Stimulated activated CD4-positive, alpha-beta T cell treated with anti-CD3 and anti-CD28 coated beads, TNF-alpha, amount 100 ng/mL, for 1 hour (primary cell): ENCODE data around the gene DLEC1.
"Not testable (repeated sequence)": the region's sequence is repeated elsewhere in the genome, so short reads cannot be mapped to it uniquely, and the experiment has no call there.

Source experiments
- DNase-seq, 3 donors: peaks; one replicate each; pipeline ENCODE4 v3.0.0-alpha.2; 2020; ENCODE audit warnings: low read depth in 3 of 3, low spot score in 1 of 3

DLEC1 gene

DNA sequence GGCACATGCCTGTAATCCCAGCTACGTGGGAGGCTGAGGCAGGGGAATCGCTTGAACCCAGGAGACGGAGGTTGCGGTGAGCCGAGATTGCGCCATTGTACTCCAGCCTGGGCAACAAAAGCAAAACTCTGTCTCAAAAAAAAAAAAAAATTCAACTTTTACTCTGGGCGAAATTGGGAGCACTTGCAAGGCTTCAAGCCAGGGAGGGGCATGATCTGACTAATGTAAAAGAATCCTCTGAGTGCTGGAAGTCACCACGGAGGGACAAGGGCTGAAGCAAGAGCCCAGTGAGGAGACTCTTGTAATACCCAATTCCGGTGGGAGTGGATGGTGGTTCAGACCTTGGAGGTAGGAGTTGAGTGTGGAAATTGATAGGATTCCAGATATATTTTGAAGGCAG, 4.7 kb upstream of the DLEC1 start:
- DNase-seq: not testable (repeated sequence)

DNA sequence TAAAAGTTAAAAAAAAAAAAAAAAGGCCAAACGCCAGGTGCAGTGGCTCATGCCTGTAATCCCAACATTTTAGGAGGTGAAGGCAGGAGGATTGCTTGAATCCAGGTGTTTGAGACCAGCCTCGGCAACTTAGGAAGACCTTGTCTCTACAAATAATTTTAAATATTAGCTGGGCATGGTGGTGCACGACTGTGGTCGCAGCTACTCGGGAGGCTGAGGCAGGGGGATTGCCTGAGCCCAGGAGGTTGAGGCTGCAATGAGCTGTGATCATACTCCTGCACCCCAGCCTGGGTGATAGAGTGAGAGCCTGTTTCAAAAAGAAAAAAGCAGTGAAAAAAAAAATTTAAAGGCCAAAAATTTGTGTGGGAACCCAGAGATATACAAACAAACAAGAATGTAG, 2.7 kb upstream of the DLEC1 start:
- DNase-seq: no peak

DNA sequence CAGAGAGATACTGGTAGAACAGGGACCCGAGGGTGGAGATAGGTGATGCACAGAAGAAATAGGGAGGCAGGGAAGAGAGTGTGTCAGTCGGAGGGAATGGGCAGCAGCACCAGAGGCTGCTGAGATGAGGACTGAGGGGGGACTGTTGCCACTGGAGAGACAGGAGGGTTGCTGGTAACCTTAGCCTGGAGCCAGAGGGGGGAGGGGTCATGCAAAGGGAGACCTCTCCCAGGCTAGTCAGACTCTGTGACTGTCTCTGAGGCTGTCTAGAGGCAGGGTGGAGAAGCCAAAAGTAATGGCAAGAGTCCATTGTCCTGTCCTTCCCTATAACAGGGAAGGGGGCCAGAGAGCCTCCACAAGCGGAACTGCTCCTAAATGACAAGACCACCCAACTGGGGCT, 2.1 kb upstream of the DLEC1 start:
- no peak for DNase-seq

DNA sequence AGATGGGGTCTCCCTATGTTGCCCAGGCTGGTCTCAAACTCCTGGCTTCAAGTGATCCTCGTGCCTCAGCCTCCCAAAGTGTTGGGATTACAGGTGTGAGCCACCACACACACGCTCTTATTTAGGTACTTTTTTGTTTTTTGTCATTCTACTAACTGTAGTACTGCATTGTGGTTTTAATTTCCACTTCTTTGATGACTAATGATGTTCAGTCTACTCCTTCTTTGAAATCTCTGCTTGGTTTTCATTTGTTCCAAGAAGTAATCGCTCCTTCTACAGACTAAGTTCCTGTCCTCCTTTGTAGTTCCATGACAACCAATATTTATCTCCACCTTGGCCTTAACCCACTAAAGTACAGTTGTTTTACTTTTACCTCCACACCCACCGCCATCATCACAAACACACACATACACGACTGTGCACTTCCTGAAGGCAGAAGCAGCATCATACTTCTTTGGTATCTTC, 529 bp upstream of the DLEC1 start:
- DNase-seq: no peak

DNA sequence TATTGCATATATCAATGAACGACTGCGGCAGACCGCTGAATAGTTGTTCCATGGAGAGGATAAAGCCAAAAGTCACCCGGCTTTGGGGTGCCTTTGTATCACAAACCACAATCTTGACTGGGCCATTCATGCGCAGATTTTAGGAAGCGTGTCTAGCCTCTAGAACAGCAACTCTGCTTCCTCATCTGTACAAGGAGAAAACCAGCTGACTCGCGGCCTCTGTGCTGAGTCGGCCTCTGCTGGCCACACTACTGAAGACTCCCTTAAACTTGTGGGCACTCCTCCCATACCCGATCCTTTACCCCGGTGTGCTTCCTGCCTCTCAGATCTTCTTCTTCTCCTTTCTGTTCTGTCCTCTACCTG, 872 bp downstream of the DLEC1 start:
- no peak for DNase-seq

DNA sequence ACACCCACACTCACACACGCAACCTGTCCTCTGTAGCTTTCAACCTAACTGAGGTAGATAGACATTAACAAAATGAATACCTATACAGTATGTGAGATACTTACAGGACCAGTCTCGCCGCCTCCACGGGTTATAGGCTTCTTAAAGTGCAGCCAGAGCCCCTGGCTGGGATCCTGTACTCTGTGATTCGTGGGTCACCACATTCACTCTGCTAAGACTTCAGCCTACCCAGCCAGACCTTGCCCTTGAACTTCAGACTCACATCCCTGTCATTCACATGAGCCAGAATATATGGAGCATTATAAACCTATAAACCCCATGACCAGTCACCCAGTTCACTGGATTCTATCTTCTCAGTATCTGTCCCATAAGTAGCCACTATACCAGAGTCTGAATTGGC, 1.4 kb downstream of the DLEC1 start:
- DNase-seq: no peak

DNA sequence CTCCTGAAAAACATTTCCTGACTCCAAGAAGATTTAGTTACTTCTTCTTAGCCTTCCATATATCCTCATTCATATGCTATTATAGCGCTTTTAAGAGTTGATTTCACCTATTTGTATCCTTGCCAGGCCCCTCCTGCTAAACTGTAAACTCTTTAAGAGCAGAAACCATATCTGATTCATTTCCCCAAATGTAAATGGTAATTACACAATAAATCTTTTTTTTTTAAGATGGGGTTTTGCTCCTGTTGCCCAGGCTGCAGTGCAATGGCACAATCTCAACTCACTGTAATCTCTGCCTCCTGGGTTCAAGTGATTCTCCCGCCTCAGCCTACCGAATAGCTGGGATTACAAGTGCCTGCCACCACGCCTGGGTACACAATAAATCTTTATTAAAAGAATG, 4.5 kb downstream of the DLEC1 start:
- no peak for DNase-seq

DNA sequence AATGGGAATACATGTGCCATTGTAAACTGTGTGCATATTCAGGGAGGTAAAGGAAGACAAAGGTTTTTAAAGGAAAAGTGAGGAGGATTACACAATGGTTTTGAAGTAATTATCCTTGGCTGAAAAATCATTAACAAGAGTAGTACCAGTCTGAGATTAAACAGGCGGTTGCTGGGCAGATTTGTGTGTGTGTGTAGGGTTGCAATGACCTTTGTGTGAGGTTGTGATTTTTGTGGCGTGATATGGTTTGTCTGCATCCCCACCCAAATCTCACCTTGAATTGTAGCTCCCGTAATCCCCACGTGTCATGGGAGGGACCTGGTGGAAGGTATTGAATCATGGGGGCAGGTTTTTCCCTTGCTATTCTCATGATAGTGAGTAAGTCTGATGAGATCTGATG, 7.0 kb downstream of the DLEC1 start:
- DNase-seq: no peak

DNA sequence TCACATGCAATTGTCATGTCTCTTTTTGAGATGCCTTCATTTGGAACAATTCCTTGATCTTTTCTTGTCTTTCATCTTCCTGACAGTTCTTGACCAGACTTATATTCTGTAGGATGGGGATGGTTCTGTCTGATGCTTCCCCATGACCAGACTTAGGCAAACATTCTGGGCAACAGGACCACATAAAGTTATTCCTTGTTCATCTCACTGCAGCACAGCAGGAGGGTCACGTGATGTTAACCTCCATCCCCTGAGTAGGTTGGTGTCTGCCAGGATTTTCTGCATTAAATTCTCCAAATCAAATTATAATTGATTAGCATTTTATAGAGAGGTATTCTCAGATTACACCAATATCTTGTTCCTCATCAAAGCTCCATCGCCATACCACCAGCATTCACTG, 7.8 kb downstream of the DLEC1 start:
- no peak for DNase-seq

DNA sequence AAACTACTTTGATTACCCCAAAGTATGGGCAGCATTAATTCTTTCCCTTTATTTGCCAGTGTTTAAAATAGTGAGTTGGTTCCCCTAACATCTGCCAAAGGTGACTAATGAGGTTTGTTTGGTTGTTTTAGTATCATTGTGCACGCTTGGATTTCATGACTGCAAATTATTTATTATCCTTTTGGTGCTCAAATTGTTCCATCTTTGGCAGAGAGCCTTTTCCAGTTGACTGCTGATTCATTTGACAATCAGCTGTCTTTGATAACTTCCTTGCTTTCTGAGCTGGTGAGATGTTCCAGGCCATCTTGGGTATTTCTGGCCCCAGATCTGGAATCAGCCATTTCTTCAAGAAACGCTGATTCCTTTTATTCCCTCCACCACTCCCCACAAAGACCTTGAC, 8.9 kb downstream of the DLEC1 start:
- DNase-seq: no peak

DNA sequence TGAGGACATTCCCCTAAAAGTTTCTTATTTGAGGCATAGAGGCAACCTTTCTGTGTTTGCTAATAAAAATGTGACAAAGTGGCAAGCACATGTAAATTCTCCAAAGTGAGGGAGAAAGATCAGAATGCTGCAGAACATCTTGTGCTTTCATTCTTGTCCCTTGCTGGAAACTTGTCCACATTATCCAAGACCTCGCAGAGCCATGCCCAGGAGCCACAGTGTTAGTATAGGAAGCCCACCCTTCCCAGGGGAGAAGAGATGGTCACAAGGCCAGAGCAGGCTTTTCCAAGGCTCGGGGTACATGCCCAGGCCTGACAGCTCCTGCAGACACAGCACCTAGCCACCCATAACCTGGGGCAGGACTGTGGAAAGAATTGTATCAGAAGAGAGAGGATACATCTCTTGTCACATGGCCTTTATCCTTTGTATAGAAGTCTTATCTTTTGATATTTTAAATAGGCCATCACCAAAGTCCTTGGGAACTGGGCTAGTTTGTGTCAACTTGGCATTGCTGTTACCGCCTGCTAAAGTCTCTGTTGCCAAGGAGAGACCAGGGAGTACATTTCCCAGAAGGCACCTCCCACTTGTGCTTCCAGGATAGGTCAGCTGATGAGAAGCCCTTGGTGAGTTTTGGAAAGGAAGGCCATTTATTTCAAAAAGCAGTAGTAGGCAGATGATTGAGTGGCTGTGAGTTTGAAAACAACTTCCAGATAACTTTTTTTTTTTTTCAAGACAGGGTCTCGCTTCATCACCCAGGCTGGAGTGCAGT, 10.5 kb downstream of the DLEC1 start:
- DNase-seq: no peak

DNA sequence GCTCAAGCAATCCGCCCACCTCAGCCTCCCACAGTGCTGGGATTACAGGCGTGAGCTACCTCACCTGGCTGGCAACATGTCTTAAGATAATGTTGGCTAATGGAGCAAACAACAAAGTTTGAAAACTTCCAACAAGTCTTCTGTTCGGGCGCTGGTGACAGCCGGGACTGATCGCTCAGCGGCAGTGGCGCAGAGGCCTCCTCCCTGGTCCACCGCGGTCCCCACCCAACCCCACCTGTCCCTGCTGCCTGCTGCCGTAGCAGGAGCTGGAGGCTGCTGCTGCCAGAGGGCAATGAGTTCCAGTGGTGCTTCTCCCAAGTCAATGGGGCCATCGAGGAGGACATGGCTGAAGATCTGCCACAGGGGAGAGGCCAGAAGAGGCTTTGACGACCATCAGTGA, 12.1 kb downstream of the DLEC1 start:
- DNase-seq: no peak

DNA sequence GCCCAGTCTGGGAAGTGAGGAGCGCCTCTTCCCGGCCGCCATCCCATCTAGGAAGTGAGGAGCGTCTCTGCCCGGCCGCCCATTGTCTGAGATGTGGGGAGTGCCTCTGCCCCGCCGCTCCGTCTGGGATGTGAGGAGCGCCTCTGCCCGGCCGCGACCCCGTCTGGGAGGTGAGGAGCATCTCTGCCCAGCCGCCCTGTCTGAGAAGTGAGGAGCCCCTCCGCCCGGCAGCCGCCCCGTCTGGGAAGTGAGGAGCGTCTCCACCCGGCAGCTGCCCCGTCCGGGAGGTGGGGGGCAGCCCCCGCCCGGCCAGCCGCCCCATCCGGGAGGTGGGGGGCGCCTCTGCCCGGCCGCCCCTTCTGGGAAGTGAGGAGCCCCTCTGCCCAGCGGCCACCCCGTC, 14.3 kb downstream of the DLEC1 start:
- DNase-seq: not testable (repeated sequence)

DNA sequence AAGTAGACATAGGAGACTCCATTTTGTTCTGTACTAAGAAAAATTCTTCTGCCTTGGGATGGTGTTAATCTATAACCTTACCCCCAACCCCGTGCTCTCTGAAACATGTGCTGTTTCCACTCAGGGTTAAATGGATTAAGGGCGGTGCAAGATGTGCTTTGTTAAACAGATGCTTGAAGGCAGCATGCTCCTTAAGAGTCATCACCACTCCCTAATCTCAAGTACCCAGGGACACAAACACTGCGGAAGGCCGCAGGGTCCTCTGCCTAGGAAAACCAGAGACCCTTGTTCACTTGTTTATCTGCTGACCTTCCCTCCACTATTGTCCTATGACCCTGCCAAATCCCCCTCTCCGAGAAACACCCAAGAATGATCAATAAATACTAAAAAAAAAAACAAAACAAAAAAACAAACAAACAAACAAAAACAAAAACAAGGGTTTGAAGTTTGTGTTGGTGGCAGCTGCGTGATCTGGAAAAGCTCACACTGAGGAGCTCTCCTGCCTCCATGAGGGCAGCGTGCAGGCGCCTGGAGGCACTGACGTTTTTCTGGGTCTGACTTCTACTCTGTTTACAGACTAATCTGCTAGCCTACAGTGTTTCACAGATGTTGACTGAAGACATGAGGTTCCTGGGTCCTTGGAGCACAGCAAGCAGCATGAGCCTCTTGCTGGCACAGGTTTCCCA, 14.9 kb downstream of the DLEC1 start:
- not testable (repeated sequence) for DNase-seq

DNA sequence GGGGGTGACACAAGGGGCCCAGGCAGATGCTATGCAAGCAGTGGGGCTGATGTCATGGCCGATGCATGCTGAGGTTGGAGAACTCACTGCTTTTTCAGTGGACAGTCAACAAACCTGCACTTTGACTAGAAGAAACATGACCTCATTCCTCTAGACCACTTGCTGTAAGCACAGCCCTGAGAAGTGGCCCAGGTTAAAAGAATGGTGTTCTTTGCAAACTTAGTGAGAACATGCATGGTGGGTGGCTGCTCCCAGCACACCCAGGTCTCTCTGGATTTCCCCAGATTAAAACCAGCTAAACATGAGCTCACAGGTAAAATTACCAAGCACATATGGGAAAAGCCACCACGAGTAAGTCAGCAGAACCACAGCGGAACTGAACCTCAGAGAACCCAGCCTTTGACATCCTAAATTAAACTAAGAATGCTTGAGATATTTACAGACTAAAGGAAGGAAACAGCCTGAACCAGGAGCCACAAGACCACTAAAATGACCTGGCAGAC, 15.5 kb downstream of the DLEC1 start:
- DNase-seq: no peak

DNA sequence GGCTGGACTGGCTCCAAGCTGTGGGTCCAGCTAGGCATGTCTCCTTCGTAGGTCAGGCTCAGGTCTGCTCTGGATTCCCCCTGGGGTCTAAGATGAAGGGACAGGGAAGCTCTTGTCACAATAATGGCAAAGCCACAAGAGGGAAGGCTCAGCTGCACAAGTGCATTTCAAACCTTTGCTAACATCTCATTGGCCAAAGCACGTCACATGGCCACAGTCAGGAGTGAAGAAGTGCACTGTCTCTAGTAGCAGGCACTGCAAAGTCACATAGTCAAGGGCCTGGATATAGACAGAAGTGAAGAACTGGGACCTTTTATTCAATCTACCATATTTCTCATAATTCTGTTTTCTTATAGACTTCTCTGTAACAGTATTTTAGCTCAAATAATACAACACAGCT, 20.1 kb downstream of the DLEC1 start:
- no peak for DNase-seq

DNA sequence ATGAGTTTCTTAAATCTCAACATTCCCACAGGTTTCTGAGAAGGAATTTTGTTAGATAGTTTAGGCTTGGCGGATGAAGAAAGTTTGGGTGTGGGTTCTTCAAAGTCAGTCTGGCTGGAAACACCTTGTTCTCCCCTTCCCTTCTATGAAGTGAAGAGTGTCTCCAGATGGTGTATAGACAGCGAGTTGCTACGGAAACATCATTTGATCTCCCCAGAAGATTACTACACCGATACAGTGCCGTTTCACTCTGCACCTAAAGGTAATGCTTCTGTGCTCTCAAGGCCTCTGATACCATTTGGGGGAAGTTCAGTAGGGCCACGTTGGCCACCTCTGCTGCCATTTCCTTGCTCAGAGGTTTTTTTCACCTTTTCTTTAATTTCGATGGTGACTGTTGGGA, 20.6 kb downstream of the DLEC1 start:
- DNase-seq: no peak

DNA sequence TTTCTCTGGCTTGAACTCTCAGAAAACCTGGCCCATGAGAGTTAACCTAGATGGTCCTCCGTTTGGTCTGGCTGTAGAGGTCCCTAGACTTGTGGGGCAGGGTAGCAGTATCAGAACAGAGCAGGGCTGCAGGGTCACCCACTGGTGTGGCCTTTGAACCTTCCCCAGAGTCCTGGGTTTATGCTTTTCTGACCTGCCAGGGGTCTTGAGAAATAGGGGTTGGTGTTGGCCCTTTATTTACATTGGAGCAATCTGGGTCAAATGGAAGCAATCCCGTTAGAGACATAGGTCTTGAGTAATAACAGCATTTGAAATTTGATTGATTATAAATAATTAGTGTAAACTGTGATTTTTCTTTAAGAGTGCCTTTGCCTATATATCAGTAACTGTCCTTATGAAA, 23.8 kb downstream of the DLEC1 start:
- no peak for DNase-seq

DNA sequence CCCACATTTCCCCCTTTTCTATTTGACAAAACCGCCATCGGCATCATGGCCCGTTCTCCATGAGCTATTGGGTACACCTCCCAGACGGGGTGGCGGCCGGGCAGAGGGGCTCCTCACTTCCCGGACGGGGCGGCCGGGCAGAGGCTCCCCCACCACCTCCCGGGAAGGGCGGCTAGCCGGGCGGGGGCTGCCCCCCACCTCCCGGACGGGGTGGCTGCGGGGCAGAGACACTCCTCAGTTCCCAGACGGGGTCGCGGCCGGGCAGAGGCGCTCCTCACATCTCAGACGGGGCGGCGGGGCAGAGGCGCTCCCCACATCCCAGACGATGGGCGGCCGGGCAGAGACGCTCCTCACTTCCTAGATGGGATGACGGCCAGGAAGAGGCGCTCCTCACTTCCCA, 25.4 kb downstream of the DLEC1 start:
- DNase-seq: not testable (repeated sequence)

DNA sequence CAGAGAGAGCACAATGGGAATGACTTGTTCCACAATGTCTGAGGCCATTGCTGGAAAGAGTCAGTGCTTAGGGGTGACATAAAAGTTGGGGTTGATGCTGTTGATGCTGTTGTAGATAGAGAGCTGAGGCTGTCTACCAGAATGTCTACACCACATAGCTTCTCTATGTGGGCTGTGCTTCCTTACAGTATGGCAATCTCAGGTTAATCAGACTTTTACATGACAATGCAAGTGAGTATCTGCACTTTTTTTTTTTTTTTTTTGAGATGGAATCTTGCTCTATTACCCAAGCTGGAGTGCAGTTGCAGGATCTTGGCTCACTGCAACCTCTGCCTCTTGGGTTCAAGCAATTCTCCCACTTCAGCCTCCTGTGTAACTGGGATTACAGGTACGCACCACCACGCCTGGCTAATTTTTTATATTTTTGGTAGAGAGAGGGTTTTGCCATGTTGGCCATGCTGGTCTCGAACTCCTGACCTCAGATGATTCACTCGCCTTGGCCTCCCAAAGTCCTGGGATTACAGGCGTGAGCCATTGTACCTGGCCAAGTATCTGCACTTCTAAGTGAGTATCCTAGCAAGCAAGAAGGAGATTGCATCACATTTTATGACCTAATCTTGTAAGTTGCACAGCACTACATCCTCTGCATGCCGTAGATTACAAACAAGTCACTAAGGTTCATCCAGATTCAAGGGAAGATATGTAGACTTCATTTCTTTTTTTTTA, 28.7 kb downstream of the DLEC1 start:
- no peak for DNase-seq

DNA sequence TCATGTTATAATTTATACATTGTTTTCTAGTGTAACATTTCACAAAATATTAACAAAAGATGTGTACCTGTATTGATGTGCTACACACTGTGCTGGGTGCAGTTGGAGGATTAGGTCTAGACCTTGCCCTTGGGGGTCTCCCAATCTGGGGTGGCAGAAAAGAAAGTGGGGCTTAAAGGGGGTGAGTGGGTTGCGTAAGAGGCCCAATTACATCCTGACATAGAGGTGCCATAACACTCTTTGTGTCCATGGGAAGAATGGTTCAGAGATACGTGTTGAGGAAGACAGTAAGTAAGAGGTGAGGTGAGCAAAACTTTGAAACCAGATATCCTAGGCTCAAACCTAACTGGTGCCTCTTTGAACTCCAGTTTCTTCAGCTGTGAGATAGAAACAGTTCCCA, 31.0 kb downstream of the DLEC1 start:
- DNase-seq: no peak

DNA sequence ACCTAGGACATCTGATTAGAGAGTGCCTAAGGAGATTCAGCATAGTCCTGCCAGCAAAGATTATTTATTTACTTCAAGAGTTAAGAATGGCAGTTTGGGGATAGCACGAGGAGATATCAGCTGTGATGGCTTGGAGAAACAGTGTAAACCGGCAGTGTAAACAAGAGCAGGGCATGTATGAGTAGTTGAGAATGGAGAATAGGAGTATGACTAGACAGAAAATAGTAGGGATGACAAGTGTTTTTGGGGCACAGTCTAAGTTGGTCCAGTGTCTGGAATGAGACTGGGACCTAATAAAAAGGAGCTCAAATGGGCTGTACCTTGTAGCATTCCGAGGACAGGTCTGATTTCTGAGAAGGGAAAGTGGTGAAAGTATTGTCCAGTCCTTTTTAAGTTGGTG, 38.1 kb downstream of the DLEC1 start:
- DNase-seq: not testable (repeated sequence)
